Astrocyte of the spinal cord (primary cell): ENCODE results near the gene NTRK2.

ENCODE experiments used
- DNase-seq: peaks from one replicate; pipeline ENCODE4 v3.0.0; 2011; ENCODE audit warnings: low read depth, low spot score
- H3K4me3 ChIP-seq: 2 replicates; pipeline ENCODE4 v1.5.1; 2011; ENCODE audit warnings: low read depth, mild to moderate bottlenecking, low read length, moderate library complexity
- CTCF ChIP-seq: IDR thresholded peaks from 2 replicates; pipeline ENCODE4 v1.5.1; 2012; ENCODE audit warnings: low read depth, mild to moderate bottlenecking, low read length, inconsistent platforms
- in situ Hi-C: cut with HindIII; loops from 2 replicates; pipeline ENCODE4 v1.10.0; 2017; ENCODE audit warnings: low sequenced_read_pairs

Gene NTRK2

DNA sequence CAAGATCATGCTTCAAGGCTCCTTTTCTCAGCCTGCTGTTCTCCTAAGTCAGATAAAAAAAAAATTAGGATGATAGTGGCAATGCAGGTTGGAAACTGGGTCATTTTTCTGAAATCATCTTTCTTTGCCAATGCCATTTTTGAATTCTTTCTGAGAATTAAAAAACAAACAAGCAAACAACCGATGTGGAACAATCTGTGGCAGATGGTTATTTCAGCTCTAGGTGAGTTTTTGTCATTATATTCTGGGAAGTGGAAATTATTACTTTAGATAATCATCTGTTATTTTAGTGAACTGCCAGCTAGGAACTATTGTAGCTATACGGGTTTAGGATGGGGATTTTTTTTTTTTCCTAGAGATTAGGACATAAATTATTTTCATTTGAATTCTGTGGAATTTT, 129.7 kb downstream of the NTRK2 start:
- no peak for TF ChIP-seq CTCF
- in situ Hi-C loops, result no loop called here
- no peak overlapping the region for H3K4me3 ChIP-seq
- DNase-seq, result no peak

GRCh38 chr9:84804951-84805694, 135.6 kb downstream of the NTRK2 start:
- TF ChIP-seq CTCF, result no peak
- DNase-seq, result no peak
- in situ Hi-C loops, result no loop called here
- H3K4me3 ChIP-seq, result no peak overlapping the region

DNA sequence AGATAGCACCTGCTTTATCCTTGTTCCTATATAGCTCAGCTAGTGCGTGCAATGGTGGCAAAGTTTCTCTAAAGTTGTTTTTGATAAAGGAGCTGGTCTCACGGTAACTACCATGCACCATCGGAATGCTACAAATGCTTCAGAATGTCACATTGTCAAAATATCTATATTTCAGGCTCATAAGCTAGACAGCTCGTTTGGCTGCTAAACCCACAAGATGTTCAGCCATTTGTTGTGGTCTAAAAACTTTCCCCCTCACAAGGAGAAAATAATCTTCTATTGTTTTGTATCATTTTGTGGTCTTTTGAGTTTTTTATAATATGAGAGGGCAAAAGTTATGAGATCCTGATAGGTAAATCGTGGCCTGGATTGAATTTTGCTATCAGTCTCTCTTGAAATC, 137.9 kb downstream of the NTRK2 start:
- no peak overlapping the region for H3K4me3 ChIP-seq
- DNase-seq, result no peak
- TF ChIP-seq CTCF, result no peak
- in situ Hi-C loops, result no loop called here

GRCh38 chr9:84807870-84808390, 138.4 kb downstream of the NTRK2 start:
- no peak for TF ChIP-seq CTCF
- no peak overlapping the region for H3K4me3 ChIP-seq
- no peak for DNase-seq
- in situ Hi-C loops, result no loop called here

DNA sequence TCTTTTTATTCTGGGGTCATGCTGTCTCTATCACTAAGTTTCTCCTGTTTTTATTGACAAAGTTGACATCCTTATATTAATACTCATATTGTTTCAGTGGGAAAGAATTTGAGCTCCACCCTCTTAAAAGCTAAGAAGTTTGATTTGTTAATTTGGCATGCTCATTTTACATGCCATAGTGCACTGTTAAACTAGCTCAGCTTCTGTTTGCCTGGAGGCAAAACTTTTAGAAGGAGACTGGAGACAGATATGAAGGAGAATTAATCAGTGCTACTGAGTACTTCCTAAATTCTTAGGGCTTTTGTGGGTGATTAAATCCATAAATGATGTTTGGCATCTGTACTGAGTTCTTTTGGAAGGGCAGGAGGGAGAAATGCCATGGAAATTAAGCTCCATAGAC, 138.9 kb downstream of the NTRK2 start:
- in situ Hi-C loops, result no loop called here
- H3K4me3 ChIP-seq, result no peak overlapping the region
- no peak for TF ChIP-seq CTCF
- DNase-seq, result no peak

DNA sequence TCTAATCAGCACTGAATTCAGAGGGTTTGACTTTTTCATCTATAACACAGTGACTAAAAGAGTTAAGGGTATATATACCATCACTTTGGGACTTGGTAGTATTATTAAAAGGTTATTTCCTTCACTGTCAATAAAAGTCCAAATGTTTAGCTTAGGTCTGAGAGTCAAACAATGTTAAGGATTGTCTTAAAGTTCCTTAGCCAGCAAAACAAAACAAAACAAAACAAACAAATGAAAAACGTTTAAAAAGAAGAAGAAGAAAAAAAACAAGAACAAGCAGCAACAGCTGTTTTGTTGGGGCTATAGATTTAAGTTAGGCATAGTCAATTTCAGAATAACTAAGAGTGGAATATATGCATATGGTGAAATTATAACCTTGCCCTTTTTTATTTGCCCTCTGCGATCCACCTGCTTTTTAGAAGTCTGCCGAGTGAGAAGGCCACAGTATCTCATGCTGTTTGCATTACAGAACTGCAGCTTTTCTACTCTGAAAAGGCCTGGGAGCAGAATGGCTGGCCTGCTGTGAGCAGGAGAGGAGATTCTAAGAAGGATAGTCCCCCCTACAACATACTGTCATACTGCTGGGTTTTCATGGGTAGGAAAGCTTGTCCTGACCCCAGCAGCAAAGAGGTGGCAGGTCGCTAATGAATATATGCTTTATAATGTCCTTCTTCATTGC, 141.7 kb downstream of the NTRK2 start:
- in situ Hi-C loops, result no loop called here
- no peak for TF ChIP-seq CTCF
- DNase-seq, result no peak
- H3K4me3 ChIP-seq, result no peak overlapping the region
